Measurements from ENCODE around the gene OR10A6. TPM values are rescaled to one million over a fixed set of nuclear protein-coding genes. Genes with fewer than 3 reads are reported as not detected.

The OR10A6 gene
- total RNA-seq, 1 donor from 2014 or later, result 0.07 TPM

GRCh38 chr11:7882860-7883259 is 48.2 kb downstream of the OR10A6 start:
- no peak for FAIRE-seq

More at GRCh38 chr11:7882860-7883259, 48.2 kb downstream of the OR10A6 start:
- Mint-ChIP-seq H3K36me3 (ENCODE audit: low read depth, unreplicated experiment) (peaks cover 6% of the 10 kb centered on the region), H3K9me3 (ENCODE audit: unreplicated experiment) (no peaks in the 10 kb centered on the region), H3K27me3 (ENCODE audit: low read depth, unreplicated experiment) (no peaks in the 10 kb centered on the region), H3K4me1 (ENCODE audit: low read depth, unreplicated experiment) (no peaks in the 10 kb centered on the region), H3K27ac (ENCODE audit: unreplicated experiment) (no peak overlapping the region), H3K4me3 (ENCODE audit: unreplicated experiment) (no peak overlapping the region)
- Histone ChIP-seq H3K79me2 (ENCODE audit: insufficient read depth, low read length) (no peaks in the 10 kb centered on the region), H3K9ac (ENCODE audit: low read length) (no peak overlapping the region), H3K27ac (ENCODE audit: low read depth, low read length) (no peak overlapping the region), H3K4me3 (ENCODE audit: insufficient read depth, low read depth, low read length) (no peak overlapping the region), H3K36me3 (ENCODE audit: insufficient read depth, low read length) (no peaks in the 10 kb centered on the region), H4K20me1 (ENCODE audit: insufficient read depth, low read length) (no peaks in the 10 kb centered on the region), H3K27me3 (ENCODE audit: insufficient read depth, low read length) (no peaks in the 10 kb centered on the region), H3K9me3 (ENCODE audit: insufficient read depth, low read depth, low read length) (no peaks in the 10 kb centered on the region), H3K4me1 (ENCODE audit: insufficient read depth, low read length) (no peaks in the 10 kb centered on the region), H2AFZ (ENCODE audit: low read depth, low read length) (no peak overlapping the region), H3K4me2 (ENCODE audit: low read length) (no peak overlapping the region)
- DNase-seq (ENCODE audit: low read depth), result no peak
- no peak for TF ChIP-seq EZH2 (IDR thresholded peaks at IDR 0.05; ENCODE audit: insufficient read depth, low read length)
- TF ChIP-seq CTCF (IDR thresholded peaks at IDR 0.05; ENCODE audit: insufficient read depth, low read depth, low read length), result no peak

Other genes with a start within 250 kb of the OR10A6 start
- 2.2 and 4.5 TPM in 2 replicates for gene OVCH2, start 224.8 kb downstream of the OR10A6 start, total RNA-seq
- 1.2 and 1.4 TPM in 2 replicates for gene OR5P2, start 134.3 kb downstream of the OR10A6 start, total RNA-seq
- 0.60 and 0.93 TPM in 2 replicates for gene OR5P3, start 100.4 kb downstream of the OR10A6 start, total RNA-seq
- gene OR10A3, start 10.4 kb upstream of the OR10A6 start, total RNA-seq, result not detected in 2 replicates
- 2.5 and 3.1 TPM in 2 replicates for gene NLRP10, start 34.2 kb upstream of the OR10A6 start, total RNA-seq
- gene EIF3F, start 56.1 kb upstream of the OR10A6 start, total RNA-seq, result 243 and 260 TPM in 2 replicates
- 5.7 and 6.0 TPM in 2 replicates for gene TUB, start 149.9 kb upstream of the OR10A6 start, total RNA-seq
- gene RIC3, start 237.8 kb upstream of the OR10A6 start, total RNA-seq, result 2.5 and 3.0 TPM in 2 replicates

Data from astrocyte (in vitro differentiated cells and primary cell).